Urinary bladder (tissue), 4 donors: ENCODE measurements around the gene POPDC2. TPM values are rescaled to one million over a fixed set of nuclear protein-coding genes. Genes with fewer than 3 reads are reported as not detected.
"Not testable (repeated sequence)": the region's sequence is repeated elsewhere in the genome, so short reads cannot be mapped to it uniquely, and the experiment has no call there.

Experiments used
- DNase-seq: peaks from one replicate; pipeline ENCODE4 v3.0.0-alpha.2; 2015; ENCODE audit errors: extremely low spot score
- H3K27ac ChIP-seq: one replicate; pipeline ENCODE4 v1.5.1; 2013; ENCODE audit warnings: low read depth, mild to moderate bottlenecking, moderate library complexity
- H3K36me3 ChIP-seq: one replicate; pipeline ENCODE4 v1.6.1; 2013; ENCODE audit warnings: mild to moderate bottlenecking, moderate library complexity; ENCODE audit not compliant: insufficient read depth
- H3K4me1 ChIP-seq: one replicate; pipeline ENCODE4 v1.6.1; 2013; ENCODE audit warnings: mild to moderate bottlenecking, moderate library complexity; ENCODE audit not compliant: insufficient read depth
- H3K4me3 ChIP-seq: one replicate; pipeline ENCODE4 v1.5.1; 2013; ENCODE audit warnings: low read depth, low read length
- WGBS: extraction: QIAGEN DNeasy Blood & Tissue Kit; methylation state at CpG from one replicate; pipeline ENCODE4 v1.1.7; 2013; 5-methylcytosine and 5-hydroxymethylcytosine counted together
- polyA plus RNA-seq: library from polyadenylated mRNA; stranded (reverse); fragments of 200-250 nt; gene quantifications from one replicate; pipeline ENCODE4 v1.2.3, GENCODE V29; 2013
- total RNA-seq: library from RNA; depleted of rRNA; stranded (reverse); fragments of >200 nt; gene quantifications from one replicate; pipeline ENCODE4 v1.2.3, GENCODE V29; 2014
- donor health status: healthy with polysubstance abuse.
- donor health status: healthy.

The POPDC2 gene
- total and polyA plus RNA-seq, 2 donors = 11.5 to 65.7 TPM

DNA sequence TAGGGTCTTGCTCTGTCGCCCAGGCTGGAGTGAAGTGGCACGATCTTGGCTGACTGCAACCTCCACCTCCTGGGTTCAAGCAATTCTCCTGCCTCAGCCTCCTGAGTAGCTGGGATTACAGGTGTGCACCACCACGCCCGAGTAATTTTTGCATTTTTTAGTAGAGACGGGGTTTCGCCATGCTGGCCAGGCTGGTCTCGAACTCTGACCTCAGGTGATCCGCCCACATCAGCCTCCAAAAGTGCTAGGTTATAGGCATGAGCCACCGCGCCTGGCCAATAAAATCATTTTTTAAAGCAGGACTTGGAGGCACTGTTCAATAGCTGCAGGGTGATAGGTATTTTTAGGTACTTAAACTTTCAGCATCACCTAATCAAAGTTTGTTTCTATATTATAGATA is 17.8 kb upstream of the POPDC2 start:
- H3K4me3 ChIP-seq, DNase-seq, H3K4me1 ChIP-seq, H3K27ac ChIP-seq, H3K36me3 ChIP-seq: not testable (repeated sequence)
- 96% methylated on average over 10 of the region's 10 CpGs for WGBS

DNA sequence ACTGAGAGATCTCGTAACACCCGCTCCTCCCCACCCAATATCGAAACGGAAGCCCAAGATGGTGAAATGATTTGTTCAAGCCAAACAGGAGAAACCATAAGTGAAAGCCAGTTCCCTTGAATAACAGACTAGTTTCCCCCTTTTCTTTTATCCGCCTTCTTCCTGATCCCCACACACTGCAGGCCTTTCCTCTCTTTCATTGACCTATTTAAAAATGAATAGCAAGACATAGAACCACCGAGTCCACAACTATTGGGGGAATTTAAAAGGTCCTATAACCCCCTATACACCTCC is 17.2 kb upstream of the POPDC2 start:
- peak overlapping the region; percentile 89 for H3K4me3 ChIP-seq
- 9% methylated on average over 6 of the region's 6 CpGs for WGBS
- H3K4me1 ChIP-seq = no peaks in the 10 kb centered on the region
- H3K27ac ChIP-seq = peak overlapping the region; percentile 74
- H3K36me3 ChIP-seq = peaks cover 3% of the 10 kb centered on the region
- DNase-seq = no peak

DNA sequence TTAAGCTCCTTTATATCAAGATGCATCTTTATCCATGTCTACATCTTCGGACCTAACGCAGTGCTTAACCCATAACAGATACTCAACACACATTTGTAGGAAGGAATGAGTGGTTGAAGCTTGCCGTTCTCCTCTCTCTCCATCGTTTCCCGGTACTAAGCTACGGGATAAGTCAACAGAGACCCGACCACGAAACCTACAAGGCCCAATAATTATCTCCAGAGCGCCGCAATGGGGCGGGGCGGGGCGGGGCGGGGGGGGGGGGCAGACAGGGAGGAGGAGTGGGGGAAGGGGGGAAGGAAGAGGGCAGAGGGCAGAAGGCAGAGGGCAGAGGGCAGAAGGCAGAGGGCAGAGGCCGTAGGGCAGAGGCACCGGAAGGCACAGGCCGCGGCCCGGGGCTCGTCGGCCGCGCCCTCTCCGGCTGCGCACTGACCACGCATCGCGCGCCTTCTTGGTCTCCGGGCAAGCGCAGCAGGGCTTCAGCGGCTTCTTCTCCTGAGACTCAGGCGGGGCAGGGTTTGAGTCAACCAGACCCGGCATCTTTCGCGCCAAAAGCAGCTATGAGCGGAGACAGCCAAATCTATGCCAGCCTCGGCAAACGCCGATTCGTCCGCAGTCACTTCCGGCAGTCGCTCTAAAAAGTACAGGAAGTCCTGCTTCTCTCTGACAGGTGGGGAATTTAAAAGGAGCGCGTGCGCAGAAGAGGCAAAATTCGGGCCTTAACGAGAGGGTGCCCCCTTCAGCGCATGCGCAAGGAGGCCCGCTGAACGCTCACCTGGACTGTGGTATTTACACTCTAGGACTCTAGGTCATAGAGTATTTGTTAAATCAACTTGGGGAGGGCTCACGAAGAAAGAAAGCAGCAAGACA is 16.6 kb upstream of the POPDC2 start, which contains the start of gene COX17:
Gene COX17, minus strand, starts transcription at position 636 of the 870 bp plus-strand sequence. Its CDS starts 96 bp downstream, at position 540.
- peak; percentile 93 for DNase-seq

DNA sequence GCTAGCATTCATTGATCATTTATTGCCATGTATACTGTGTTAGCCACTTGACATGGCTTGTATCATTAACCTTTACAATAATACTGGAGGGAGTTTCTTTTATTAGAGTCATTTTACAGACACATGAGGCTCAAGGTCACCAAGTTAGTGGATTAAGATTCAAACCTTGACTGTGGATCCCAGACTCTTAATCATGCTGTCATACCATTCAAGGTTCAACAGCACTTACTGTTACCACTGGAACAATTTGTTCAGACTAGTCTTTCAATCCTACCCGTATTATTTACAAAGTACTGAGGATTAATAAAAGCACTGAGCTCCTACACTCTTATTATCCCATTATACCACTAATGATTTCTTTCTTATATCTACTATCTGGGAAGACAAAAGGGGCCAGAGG is 15.6 kb upstream of the POPDC2 start:
- H3K4me3 ChIP-seq = peak overlapping the region; percentile 89
- no peak for DNase-seq
- no peaks in the 10 kb centered on the region for H3K4me1 ChIP-seq
- H3K36me3 ChIP-seq = peaks cover 5% of the 10 kb centered on the region
- no peak overlapping the region for H3K27ac ChIP-seq
- 42% methylated on average over 1 of the region's 1 CpG for WGBS

More for the DNA sequence above, 16.6 kb upstream of the POPDC2 start, which contains the start of gene COX17:
- Histone ChIP-seq H3K4me1 (no peaks in the 10 kb centered on the region), H3K4me3 (peak within 1 kb of the TSS; percentile 89), H3K27ac (peak within 1 kb of the TSS; percentile 94), H3K36me3 (peaks cover 3% of the 10 kb centered on the region)
- under 1% methylated on average over 54 of the region's 54 CpGs for WGBS

DNA sequence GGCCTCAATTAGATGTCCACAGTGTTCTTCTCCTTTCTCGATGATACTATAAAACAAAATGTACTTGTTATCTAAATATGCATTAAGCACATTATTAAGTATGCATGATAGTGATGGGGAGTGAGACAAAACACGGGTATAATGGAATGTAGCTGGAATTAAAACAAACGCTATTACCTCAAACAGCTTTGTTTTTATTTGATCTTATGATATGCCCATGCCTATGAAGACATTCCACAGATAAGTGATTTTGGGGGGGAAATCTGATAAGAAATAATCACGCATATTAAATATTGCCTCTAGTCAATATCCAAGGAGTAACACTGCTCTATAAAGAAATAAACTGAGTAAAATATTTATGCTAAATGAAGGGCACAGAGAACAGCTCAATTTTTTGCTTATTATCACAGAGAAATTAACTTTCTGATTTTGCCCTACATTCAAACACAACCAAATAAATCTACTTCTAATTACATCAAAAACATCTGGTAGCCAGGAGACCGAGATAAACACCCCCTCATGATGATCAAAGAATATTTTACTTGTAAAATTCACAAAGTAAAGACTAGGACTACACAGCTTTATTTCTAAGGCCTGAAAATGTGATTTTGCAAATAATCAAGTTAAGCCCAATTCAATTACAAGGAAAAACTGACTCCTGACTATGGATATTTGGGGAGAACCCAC is 14.9 kb upstream of the POPDC2 start:
- H3K4me3 ChIP-seq = no peak overlapping the region
- DNase-seq = no peak

DNA sequence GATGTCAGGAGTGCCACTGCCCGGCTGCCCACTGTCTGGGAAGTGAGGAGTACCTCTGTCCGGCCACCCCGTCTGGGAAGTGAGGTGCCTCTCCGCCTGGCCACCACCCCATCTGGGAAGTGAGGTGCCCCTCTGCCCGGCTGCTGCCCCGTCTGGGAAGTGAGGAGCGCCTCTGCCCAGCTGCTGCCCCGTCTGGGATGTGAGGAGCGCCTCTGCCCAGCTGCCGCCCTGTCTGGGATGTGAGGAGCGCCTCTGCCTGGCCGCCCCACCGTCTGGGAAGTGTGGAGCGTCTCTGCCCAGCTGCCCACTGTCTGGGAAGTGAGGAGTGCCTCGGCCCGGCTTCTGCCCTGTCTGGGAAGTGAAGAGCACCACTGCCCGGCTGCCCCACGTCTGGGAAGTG is 13.5 kb upstream of the POPDC2 start:
- Histone ChIP-seq H3K27ac (no peak overlapping the region), H3K36me3 (peaks cover 7% of the 10 kb centered on the region), H3K4me1 (no peaks in the 10 kb centered on the region), H3K4me3 (no peak overlapping the region)
- WGBS = 84% methylated on average over 18 of the region's 18 CpGs
- DNase-seq = no peak

More for the DNA sequence above, 14.9 kb upstream of the POPDC2 start:
- 51% methylated on average over 5 of the region's 5 CpGs for WGBS
- Histone ChIP-seq H3K36me3 (peaks cover 5% of the 10 kb centered on the region), H3K4me1 (no peaks in the 10 kb centered on the region), H3K27ac (no peak overlapping the region)

DNA sequence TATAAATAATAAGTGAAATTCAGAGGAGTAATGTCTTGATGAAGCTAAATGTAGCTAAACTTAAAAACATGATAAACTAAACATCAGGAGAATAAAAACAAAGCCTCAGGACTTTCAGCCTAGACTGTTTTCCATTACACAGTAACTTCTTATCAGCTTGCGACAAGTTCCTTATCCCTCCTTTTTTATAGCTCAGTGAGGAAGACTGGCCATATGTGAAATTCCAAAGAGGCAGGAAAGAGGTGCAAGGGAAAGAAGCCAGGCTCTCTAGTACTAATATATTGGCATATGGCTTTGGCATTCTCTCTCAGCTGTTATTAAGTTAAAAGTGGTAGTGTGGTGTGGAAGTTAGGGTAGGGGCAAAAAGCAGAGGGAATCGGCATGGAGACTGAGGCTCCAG is 12.4 kb upstream of the POPDC2 start:
- Histone ChIP-seq H3K36me3 (peaks cover 7% of the 10 kb centered on the region), H3K4me1 (no peaks in the 10 kb centered on the region), H3K27ac (no peak overlapping the region), H3K4me3 (no peak overlapping the region)
- WGBS = 37% methylated on average over 2 of the region's 2 CpGs
- DNase-seq = no peak

DNA sequence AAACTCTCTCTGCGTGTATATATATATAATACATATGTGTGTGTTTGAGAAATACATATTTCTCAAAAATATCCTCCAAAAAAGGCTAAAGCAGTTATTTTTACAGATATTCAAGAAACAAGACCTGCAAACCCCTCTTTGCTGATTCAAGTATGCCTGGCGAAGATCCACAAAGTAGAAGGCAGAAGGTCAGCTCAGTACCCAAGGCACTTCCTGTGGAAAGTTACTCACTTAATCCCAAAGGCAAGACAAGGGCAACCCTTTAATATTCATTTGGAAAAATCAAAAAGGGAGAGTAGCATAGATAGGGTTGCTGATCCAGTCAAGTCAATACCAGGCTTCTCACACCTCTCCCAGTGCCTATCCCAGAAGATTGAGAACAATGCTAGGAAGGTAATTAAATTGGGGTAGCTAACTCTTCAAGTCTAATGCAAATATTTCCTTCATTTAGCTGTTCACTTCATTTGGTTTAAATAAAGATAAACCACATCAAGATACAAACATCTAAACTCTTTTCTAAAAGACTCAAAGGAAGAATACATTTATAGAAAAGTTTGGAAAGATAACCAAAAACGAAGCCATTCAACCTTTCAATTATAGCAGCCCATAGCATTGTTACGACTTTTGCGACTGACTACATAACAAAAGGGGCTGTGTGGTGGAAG is 9.6 kb upstream of the POPDC2 start:
- 88% methylated on average over 5 of the region's 5 CpGs for WGBS
- Histone ChIP-seq H3K4me3 (no peak overlapping the region), H3K36me3 (peaks cover 10% of the 10 kb centered on the region), H3K27ac (peak overlapping the region; percentile 38), H3K4me1 (no peaks in the 10 kb centered on the region)
- DNase-seq = no peak

DNA sequence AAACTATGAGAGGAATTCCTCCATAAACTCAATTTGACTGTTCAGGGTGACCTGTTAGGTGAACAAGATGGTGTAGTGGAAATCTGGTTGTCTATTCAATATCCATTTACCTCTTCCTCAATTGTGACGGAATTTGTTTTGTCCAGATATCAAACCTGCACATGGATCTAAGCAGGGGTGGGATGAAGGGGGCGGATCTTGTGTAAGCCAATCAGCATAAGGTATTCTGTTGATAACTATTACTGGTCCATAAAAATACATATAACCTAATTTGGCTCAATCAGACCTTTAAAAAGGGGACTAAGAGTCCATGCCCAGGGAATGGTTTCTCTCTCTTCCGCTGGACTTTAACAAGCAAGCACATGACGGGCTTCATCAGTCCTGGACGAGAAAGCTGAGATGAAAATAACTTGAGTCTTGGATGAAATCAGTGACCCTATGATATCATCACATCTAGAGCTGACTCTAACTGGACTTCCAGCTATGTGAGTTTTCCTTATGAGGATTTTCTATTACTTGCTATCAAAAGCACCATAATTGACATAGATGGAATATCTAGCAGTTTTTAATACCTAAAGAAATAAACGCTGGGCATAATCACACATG is 5.7 kb upstream of the POPDC2 start:
- peaks cover 4% of the 10 kb centered on the region for H3K4me1 ChIP-seq
- H3K4me3 ChIP-seq = no peak overlapping the region
- no peak overlapping the region for H3K27ac ChIP-seq
- WGBS = 71% methylated on average over 6 of the region's 6 CpGs
- H3K36me3 ChIP-seq = peaks cover 5% of the 10 kb centered on the region
- no peak for DNase-seq

DNA sequence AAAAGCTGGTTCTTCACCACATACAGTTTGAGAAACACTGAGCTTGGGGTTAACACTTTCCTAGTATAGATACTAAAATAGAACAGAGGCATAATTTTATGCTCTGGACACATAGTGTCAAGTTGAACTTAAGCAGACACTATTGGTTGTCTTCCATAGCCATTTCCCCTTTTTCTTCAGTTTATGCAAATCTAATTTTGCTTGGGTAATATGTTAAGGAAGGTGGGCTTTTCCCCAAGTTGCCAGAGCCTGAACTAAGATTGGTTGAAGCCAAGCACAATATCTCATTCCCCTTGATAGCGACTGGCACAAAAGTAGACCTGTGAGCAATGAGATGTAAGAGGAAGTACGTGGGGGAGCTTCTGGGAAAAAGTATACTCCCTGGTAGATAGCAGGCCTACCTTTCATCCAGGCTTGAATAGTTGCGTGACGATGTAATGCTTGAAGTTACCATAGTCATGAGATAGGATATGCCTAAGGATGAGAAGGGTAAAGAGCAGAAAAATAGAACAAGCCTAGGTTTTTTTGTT is 4.5 kb upstream of the POPDC2 start:
- Histone ChIP-seq H3K36me3 (peaks cover 5% of the 10 kb centered on the region), H3K4me1 (peaks cover 4% of the 10 kb centered on the region), H3K27ac (no peak overlapping the region), H3K4me3 (no peak overlapping the region)
- DNase-seq = no peak
- 65% methylated on average over 4 of the region's 4 CpGs for WGBS

DNA sequence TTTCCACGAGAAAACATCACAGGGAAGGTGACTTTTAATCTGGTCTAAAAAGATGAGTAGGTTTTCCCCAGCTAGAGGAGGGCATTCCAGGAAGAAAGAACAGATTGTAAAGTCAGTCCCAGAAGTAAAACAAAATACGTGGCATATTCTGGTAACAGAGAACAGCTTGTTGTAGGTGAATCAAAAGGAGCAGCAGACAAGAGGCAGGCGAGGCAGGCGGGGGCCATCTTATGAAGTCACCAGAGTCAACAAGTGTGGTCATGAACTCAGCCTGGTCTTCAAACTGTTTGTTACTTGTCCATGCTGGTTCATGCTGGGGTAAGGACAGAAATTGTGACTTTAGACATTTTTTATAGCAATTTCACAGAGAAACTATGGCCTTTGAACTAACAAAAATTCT is 4.0 kb upstream of the POPDC2 start:
- H3K27ac ChIP-seq = no peak overlapping the region
- no peak for DNase-seq
- peaks cover 5% of the 10 kb centered on the region for H3K36me3 ChIP-seq
- H3K4me3 ChIP-seq = no peak overlapping the region
- peaks cover 4% of the 10 kb centered on the region for H3K4me1 ChIP-seq
- 51% methylated on average over 4 of the region's 4 CpGs for WGBS

DNA sequence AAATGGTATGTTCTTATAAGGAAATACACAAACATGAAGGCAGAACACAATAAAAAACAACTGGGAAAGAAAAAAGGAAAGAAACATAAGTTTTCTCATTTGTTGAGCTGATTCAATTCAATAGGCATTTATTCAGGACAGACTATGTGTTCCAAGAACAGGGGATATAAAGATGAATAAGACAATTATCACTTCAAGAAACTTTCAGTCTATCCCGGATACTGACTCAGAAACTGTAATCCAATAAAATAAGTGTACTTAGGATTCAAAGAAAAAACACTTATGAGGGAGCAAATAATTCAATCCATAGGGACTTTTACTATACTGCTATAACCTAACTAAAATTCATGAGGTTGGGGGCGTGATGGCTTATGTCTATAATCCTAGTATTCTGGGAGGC is 3.5 kb upstream of the POPDC2 start:
- H3K36me3 ChIP-seq = peaks cover 3% of the 10 kb centered on the region
- H3K4me3 ChIP-seq = no peak overlapping the region
- H3K27ac ChIP-seq = no peak overlapping the region
- peaks cover 4% of the 10 kb centered on the region for H3K4me1 ChIP-seq
- WGBS = 60% methylated on average over 2 of the region's 2 CpGs
- DNase-seq = no peak

DNA sequence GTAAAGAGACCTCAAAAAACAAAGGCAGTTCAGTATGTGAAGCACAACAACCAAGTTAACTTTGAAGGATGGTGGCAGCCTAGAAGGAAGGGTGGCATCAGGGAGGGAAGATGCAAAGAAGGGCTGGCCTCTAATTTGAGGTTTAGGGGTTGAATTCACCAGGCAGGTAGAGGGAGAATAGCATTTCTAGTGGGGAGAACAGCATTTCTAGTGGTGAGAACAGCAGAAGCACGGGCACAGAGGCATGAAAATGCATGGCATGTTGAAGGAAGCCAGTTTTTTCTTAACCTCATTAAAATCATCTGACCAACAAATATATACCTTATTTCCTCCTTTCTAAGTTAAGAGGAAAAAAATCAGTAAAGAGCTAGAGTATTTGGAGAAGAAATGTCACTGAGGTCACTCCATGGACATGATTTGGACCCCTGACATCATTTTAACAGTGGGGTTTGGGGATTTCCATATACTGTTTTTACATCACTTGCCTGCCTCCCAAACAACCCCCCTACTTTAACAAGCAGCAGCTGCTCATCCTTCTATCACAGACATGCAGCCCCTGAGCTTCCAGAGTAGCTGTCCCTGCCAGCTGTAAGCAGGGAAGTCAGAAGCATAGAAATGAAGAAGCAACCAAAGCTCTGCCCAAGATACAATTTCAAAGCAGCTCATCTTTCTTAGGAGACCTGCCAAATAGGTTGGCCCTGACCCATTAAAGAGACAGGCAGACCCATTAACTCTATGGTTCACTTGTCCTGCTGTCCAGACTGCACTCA is 2.4 kb upstream of the POPDC2 start:
- no peak for DNase-seq
- 31% methylated on average over 1 of the region's 1 CpG for WGBS
- Histone ChIP-seq H3K27ac (no peak overlapping the region), H3K36me3 (peaks cover 3% of the 10 kb centered on the region), H3K4me1 (peaks cover 4% of the 10 kb centered on the region), H3K4me3 (no peak overlapping the region)
